Activated CD8-positive, alpha-beta T cell treated with anti-CD3 and anti-CD28 coated beads for 36 hours (primary cell): ENCODE measurements around the gene OLFML2A. TPM values are rescaled to one million over a fixed set of nuclear protein-coding genes. Genes with fewer than 3 reads are reported as not detected.
A peak's percentile ranks its signal among the peaks of the same experiment; 100 is the strongest.

Experiments
- ATAC-seq: fragments of 200-7000 bp; cut with Tn5 transposase; one replicate; pipeline ENCODE4 v1.10.0; 2021; ENCODE audit warnings: mild to moderate bottlenecking, moderate library complexity
- CTCF ChIA-PET: fragments of 350-600 bp; sonication (Branson Sonifier 250); formaldehyde crosslinking; loops from one replicate; lab custom pipeline; 2021; ENCODE audit warnings: antibody characterized with exemption; lab: Charles Lee
- POLR2A ChIA-PET: fragments of 350-600 bp; sonication (Branson Sonifier 250); formaldehyde crosslinking; loops from one replicate; lab custom pipeline; 2021; ENCODE audit warnings: antibody characterized with exemption; lab: Charles Lee
- DNase-seq: peaks from one replicate; pipeline ENCODE4 v3.0.0-alpha.2; 2020
- H3K27ac Mint-ChIP-seq: one replicate; pipeline ENCODE4 v1.8.0; 2021; ENCODE audit warnings: mild to moderate bottlenecking, mixed read lengths
- H3K27me3 Mint-ChIP-seq: one replicate; pipeline ENCODE4 v1.8.0; 2021; ENCODE audit warnings: mixed read lengths
- H3K36me3 Mint-ChIP-seq: one replicate; pipeline ENCODE4 v1.8.0; 2021; ENCODE audit warnings: low read depth, mixed read lengths
- H3K4me1 Mint-ChIP-seq: one replicate; pipeline ENCODE4 v1.8.0; 2021; ENCODE audit warnings: low read depth, mixed read lengths
- H3K4me3 Mint-ChIP-seq: one replicate; pipeline ENCODE4 v1.8.0; 2021; ENCODE audit warnings: mild to moderate bottlenecking, moderate library complexity, mixed read lengths
- H3K9me3 Mint-ChIP-seq: one replicate; pipeline ENCODE4 v1.8.0; 2021; ENCODE audit warnings: mixed read lengths
- intact Hi-C: fragments of 100-400 bp; cut with micrococcal nuclease; formaldehyde crosslinking; loops from one replicate; pipeline ENCODE4 v1.10.0; 2022
- total RNA-seq, 2 experiments: library from RNA; stranded (reverse); gene quantifications; one replicate each; pipeline ENCODE4 v1.2.3, GENCODE V29; 2021
- TF ChIP-seq, protein P1 (sequence below): fragments of 200-600 bp; IDR thresholded peaks from one replicate; pipeline ENCODE4 v1.8.0; 2022; ENCODE audit warnings: antibody characterized with exemption, mild to moderate bottlenecking

OLFML2A gene
- total RNA-seq, 2 experiments from 2014 or later = not detected

DNA sequence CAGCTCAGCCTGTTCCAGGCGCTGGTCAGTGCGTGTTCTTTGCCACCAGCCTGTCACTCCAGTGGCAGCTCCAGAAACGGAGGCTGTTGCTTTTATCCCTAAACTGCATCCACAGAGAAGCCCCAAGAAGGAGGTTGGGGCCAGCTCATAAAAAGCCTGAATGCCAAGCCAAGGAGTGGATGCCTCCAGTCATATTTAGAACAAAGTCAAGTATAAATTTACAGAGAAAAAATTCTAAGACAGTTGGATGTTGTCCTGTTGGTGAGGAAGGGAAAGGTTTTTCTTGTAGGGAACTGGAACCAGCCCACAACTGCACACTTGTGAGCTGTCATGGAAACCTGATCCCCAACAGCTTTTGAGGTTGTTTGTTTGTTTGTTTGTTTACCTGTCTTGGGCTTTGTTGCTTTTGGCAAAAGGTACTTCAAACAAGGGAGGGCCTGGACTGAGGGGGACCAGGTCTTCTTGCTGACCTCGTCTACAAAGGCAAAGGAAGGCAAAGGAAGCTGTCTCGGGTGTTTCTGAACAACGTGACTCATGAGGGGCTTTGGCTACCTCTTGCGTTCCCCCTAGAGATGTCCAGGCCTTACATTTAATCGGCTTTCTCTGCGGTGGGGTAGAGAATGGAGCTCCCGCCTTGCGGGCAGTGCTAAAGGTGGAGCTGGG, 36.7 kb downstream of the OLFML2A start:
- H3K36me3 Mint-ChIP-seq = no peaks in the 10 kb centered on the region
- TF ChIP-seq, protein P1, sequence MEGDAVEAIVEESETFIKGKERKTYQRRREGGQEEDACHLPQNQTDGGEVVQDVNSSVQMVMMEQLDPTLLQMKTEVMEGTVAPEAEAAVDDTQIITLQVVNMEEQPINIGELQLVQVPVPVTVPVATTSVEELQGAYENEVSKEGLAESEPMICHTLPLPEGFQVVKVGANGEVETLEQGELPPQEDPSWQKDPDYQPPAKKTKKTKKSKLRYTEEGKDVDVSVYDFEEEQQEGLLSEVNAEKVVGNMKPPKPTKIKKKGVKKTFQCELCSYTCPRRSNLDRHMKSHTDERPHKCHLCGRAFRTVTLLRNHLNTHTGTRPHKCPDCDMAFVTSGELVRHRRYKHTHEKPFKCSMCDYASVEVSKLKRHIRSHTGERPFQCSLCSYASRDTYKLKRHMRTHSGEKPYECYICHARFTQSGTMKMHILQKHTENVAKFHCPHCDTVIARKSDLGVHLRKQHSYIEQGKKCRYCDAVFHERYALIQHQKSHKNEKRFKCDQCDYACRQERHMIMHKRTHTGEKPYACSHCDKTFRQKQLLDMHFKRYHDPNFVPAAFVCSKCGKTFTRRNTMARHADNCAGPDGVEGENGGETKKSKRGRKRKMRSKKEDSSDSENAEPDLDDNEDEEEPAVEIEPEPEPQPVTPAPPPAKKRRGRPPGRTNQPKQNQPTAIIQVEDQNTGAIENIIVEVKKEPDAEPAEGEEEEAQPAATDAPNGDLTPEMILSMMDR = no peak
- no peak overlapping the region for H3K4me3 Mint-ChIP-seq
- no peak for ATAC-seq
- no peaks in the 10 kb centered on the region for H3K9me3 Mint-ChIP-seq
- H3K27me3 Mint-ChIP-seq = peaks cover 6% of the 10 kb centered on the region
- ChIA-PET POLR2A (no interaction called here), CTCF (interaction anchor here (1.3 to 1.6 kb wide), 4 partner anchors 24 to 39 kb away, joined by 3 to 5 read pairs (median 3); partner anchors contain the start of gene OLFML2A)
- no peak for DNase-seq
- no peak overlapping the region for H3K27ac Mint-ChIP-seq
- H3K4me1 Mint-ChIP-seq = peaks cover 7% of the 10 kb centered on the region
- intact Hi-C loops = no loop called here

DNA sequence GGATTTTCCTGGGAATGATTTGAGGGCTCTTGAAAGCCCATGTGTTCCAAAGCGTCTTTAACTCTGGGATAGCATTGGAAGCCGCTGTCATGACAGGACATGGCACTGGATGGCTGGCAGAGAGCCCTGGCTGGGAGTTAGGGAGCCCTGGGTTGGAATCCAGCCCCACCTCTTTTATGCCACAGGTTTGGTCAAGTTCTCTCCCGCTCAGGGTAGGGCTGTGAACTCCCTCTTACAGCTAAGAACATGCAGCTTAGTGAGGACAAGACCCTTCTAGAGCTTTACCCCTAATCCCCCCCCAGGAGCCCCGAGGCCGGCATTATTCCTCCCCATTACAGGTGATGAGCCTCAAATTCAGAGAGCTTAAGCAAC, 37.2 kb downstream of the OLFML2A start:
- POLR2A ChIA-PET = no interaction called here
- Mint-ChIP-seq H3K9me3 (no peaks in the 10 kb centered on the region), H3K36me3 (no peaks in the 10 kb centered on the region), H3K4me3 (no peak overlapping the region), H3K27me3 (peaks cover 6% of the 10 kb centered on the region), H3K27ac (no peak overlapping the region), H3K4me1 (peaks cover 7% of the 10 kb centered on the region)
- no peak for DNase-seq
- TF ChIP-seq, protein P1 = no peak
- no peak for ATAC-seq
- intact Hi-C loops = no loop called here
- CTCF ChIA-PET = interaction anchor here (1.3 to 1.7 kb wide), 2 partner anchors 37 to 39 kb away, joined by 3 to 4 read pairs; partner anchors contain the start of genes OLFML2A and WDR38

DNA sequence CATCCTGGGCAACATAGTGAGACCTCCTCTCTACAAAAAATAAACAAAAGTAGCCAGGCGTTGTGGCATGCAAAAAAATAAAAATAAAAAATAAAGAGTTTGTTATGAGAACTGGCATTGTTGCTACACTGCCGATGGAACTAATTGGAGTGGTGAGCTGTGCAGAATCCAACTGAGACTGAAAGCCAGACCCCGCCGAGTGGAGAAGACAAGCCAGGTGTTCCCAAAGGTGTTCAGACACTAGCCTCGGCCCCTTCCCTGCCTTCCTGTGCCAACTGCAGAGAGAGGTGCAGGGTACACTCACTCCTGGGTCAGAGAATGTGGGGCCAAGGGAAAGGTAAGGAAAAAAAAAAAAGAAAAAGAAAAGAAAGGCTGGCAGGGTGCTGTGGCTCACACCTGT, 38.7 kb downstream of the OLFML2A start:
- Mint-ChIP-seq H3K36me3 (no peaks in the 10 kb centered on the region), H3K27ac (no peak overlapping the region), H3K27me3 (peaks cover 6% of the 10 kb centered on the region), H3K9me3 (no peaks in the 10 kb centered on the region), H3K4me1 (peaks cover 7% of the 10 kb centered on the region), H3K4me3 (no peak overlapping the region)
- CTCF ChIA-PET = interaction anchor here (1.7 kb wide), 1 partner anchor 38 kb away, joined by 4 read pairs; the partner anchor contains the start of gene WDR38
- ATAC-seq (no peak), DNase-seq (no peak)
- POLR2A ChIA-PET = no interaction called here
- TF ChIP-seq, protein P1 = no peak
- intact Hi-C loops = no loop called here

DNA sequence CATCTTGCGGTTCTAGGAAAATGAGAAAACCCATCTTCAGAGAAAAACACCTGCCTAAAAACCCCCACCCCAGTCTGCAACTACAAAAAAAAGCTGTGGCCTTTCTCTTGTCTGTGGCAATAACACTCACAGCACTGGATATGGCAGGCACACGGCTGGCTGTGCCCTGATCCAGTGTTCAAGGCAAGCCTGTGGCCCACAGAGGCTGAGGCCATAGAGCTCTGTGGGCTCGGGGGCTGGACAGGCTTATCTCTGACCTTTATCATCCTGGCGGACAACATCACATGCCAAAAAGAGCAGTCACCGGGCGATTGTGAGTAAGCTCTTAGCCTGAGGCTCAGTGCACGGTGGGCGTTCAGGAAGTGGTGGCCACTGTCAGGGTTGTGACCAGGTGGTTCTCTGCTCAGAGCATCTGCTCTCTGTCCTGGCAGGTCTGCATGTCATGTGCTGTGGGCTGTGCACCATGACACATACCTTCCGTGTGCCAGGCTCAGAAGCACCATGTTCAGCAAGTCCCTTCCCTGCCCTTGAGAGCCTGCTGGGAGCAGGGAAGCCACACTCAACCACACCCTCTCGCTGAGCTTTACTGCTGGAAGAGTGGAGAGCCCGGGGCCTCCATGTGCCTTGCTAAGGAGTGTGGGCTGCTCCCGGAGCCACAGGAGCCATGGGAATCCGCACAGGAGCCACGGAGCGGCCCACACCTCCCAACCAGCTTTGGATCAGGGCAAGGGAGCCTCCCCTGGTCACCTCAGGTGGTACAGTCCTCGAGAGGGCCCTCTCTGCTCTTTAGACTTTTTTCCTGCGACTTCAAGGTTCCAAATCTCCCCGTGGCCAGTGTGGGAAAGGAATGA, 41.7 kb downstream of the OLFML2A start:
- TF ChIP-seq, protein P1 = no peak
- H3K9me3 Mint-ChIP-seq = no peaks in the 10 kb centered on the region
- H3K4me3 Mint-ChIP-seq = no peak overlapping the region
- ATAC-seq (peak; percentile 98), DNase-seq (peak; percentile 78)
- intact Hi-C loops = no loop called here
- peak overlapping the region; percentile 48 for H3K27ac Mint-ChIP-seq
- H3K36me3 Mint-ChIP-seq = no peaks in the 10 kb centered on the region
- CTCF ChIA-PET = no interaction called here
- peaks cover 7% of the 10 kb centered on the region for H3K27me3 Mint-ChIP-seq
- peaks cover 7% of the 10 kb centered on the region for H3K4me1 Mint-ChIP-seq
- POLR2A ChIA-PET = interaction anchor here (0.7 kb wide), 1 partner anchor 41 kb away, joined by 3 read pairs; no protein-coding TSS in a partner anchor
